ENCODE measurements around the gene ZNF415. TPM values are rescaled to one million over a fixed set of nuclear protein-coding genes. Genes with fewer than 3 reads are reported as not detected.
"Not testable (repeated sequence)": the region's sequence is repeated elsewhere in the genome, so short reads cannot be mapped to it uniquely, and the experiment has no call there.

The ZNF415 gene
- total RNA-seq, 1 donor from 2014 or later, result 13.8 TPM

- Mint-ChIP-seq H3K4me1 (no peaks in the 10 kb centered on the region), H3K27me3 (ENCODE audit: low read depth) (no peaks in the 10 kb centered on the region), H3K4me3 (no peak overlapping the region), H3K27ac (no peak overlapping the region), H3K36me3 (peaks cover 64% of the 10 kb centered on the region), H3K9me3 (peaks cover 70% of the 10 kb centered on the region)
- TF ChIP-seq CTCF (IDR thresholded peaks at IDR 0.05; ENCODE audit: unreplicated experiment), result no peak
- DNase-seq (ENCODE audit: low spot score in 2 of 2, unreplicated experiment in 2 of 2), result no peak
Measured at GRCh38 chr19:53140351-53140750, 7.6 kb upstream of the ZNF415 start.

- TF ChIP-seq CTCF (IDR thresholded peaks at IDR 0.05; ENCODE audit: unreplicated experiment), result no peak
- no peak overlapping the region for H3K27ac Mint-ChIP-seq
Measured at GRCh38 chr19:53136432-53136831, 3.7 kb upstream of the ZNF415 start.

GRCh38 chr19:53131727-53132126, 983 bp downstream of the ZNF415 start:
- DNase-seq (ENCODE audit: low spot score in 2 of 2, unreplicated experiment in 2 of 2), result no peak
- TF ChIP-seq CTCF (IDR thresholded peaks at IDR 0.05; ENCODE audit: unreplicated experiment), result no peak
- peaks cover 26% of the 10 kb centered on the region for H3K4me1 Mint-ChIP-seq
- H3K27me3 Mint-ChIP-seq (ENCODE audit: low read depth), result no peaks in the 10 kb centered on the region
- peaks cover 12% of the 10 kb centered on the region for H3K36me3 Mint-ChIP-seq
- H3K4me3 Mint-ChIP-seq, result peak overlapping the region; percentile 86
- peaks cover 15% of the 10 kb centered on the region for H3K9me3 Mint-ChIP-seq
- peak overlapping the region; percentile 84 for H3K27ac Mint-ChIP-seq

More at GRCh38 chr19:53136432-53136831, 3.7 kb upstream of the ZNF415 start:
- peaks cover 17% of the 10 kb centered on the region for H3K4me1 Mint-ChIP-seq
- H3K36me3 Mint-ChIP-seq, result peaks cover 33% of the 10 kb centered on the region
- H3K9me3 Mint-ChIP-seq, result peaks cover 47% of the 10 kb centered on the region
- no peaks in the 10 kb centered on the region for H3K27me3 Mint-ChIP-seq (ENCODE audit: low read depth)
- no peak overlapping the region for H3K4me3 Mint-ChIP-seq
- no peak for DNase-seq (ENCODE audit: low spot score in 2 of 2, unreplicated experiment in 2 of 2)

- no peak for TF ChIP-seq CTCF (IDR thresholded peaks at IDR 0.05; ENCODE audit: unreplicated experiment)
- no peaks in the 10 kb centered on the region for H3K27me3 Mint-ChIP-seq (ENCODE audit: low read depth)
- no peak overlapping the region for H3K27ac Mint-ChIP-seq
- peaks cover 28% of the 10 kb centered on the region for H3K4me1 Mint-ChIP-seq
- peaks cover 9% of the 10 kb centered on the region for H3K9me3 Mint-ChIP-seq
- H3K4me3 Mint-ChIP-seq, result peak overlapping the region; percentile 86
- H3K36me3 Mint-ChIP-seq, result peaks cover 9% of the 10 kb centered on the region
- no peak for DNase-seq (ENCODE audit: low spot score in 2 of 2, unreplicated experiment in 2 of 2)
Measured at GRCh38 chr19:53131085-53131590, 1.6 kb downstream of the ZNF415 start.

GRCh38 chr19:53130506-53130905, 2.2 kb downstream of the ZNF415 start:
- H3K36me3 Mint-ChIP-seq, result peaks cover 10% of the 10 kb centered on the region
- no peak for DNase-seq (ENCODE audit: low spot score in 2 of 2, unreplicated experiment in 2 of 2)
- no peaks in the 10 kb centered on the region for H3K27me3 Mint-ChIP-seq (ENCODE audit: low read depth)
- no peak for TF ChIP-seq CTCF (IDR thresholded peaks at IDR 0.05; ENCODE audit: unreplicated experiment)
- no peak overlapping the region for H3K4me3 Mint-ChIP-seq
- H3K9me3 Mint-ChIP-seq, result peaks cover 5% of the 10 kb centered on the region
- H3K4me1 Mint-ChIP-seq, result peaks cover 28% of the 10 kb centered on the region
- H3K27ac Mint-ChIP-seq, result no peak overlapping the region

- not testable (repeated sequence) for H3K27ac Mint-ChIP-seq; H3K27me3 Mint-ChIP-seq (ENCODE audit: low read depth); DNase-seq (ENCODE audit: low spot score in 2 of 2, unreplicated experiment in 2 of 2); H3K9me3 Mint-ChIP-seq; H3K4me3 Mint-ChIP-seq
- H3K4me1 Mint-ChIP-seq, result peaks cover 17% of the 10 kb centered on the region
- H3K36me3 Mint-ChIP-seq, result peaks cover 26% of the 10 kb centered on the region
Measured at GRCh38 chr19:53126733-53127526, 5.8 kb downstream of the ZNF415 start.
